AG10803 (cell line): ENCODE results near the gene REM2.

Experiments used
- DNase-seq: peaks from one replicate; pipeline ENCODE4 v3.0.0; 2010; ENCODE audit warnings: low read depth
- H3K4me3 ChIP-seq: 2 replicates; pipeline ENCODE4 v1.5.1; 2011; ENCODE audit warnings: mild to moderate bottlenecking, low read length, control low read depth
- CTCF ChIP-seq: conservative IDR thresholded peaks from 2 replicates; pipeline ENCODE4 v1.5.1; 2011; ENCODE audit warnings: mild to moderate bottlenecking, low read length, control low read depth, inconsistent platforms

Gene REM2

GRCh38 chr14:22928237-22929103 is 45.4 kb downstream of the REM2 start:
- DNase-seq = no peak
- TF ChIP-seq CTCF = no peak
- peak overlapping the region; percentile 99 for H3K4me3 ChIP-seq

- no peak for TF ChIP-seq CTCF
- peak; percentile 100 for DNase-seq
- H3K4me3 ChIP-seq = peak within 1 kb of the TSS; percentile 99
Measured at GRCh38 chr14:22929104-22929960, 46.3 kb downstream of the REM2 start, which contains the start of gene PRMT5. Gene PRMT5, minus strand, starts transcription at chr14:22929376. Its CDS starts 15 bp downstream, at chr14:22929361.

- DNase-seq = no peak
- no peak for TF ChIP-seq CTCF
- peak overlapping the region; percentile 61 for H3K4me3 ChIP-seq
Measured at GRCh38 chr14:22929961-22930364, 46.9 kb downstream of the REM2 start.

- H3K4me3 ChIP-seq = no peak overlapping the region
- TF ChIP-seq CTCF = no peak
Measured at GRCh38 chr14:22932146-22932545, 49.1 kb downstream of the REM2 start.

GRCh38 chr14:22935156-22935555 is 52.1 kb downstream of the REM2 start:
- DNase-seq = no peak
- H3K4me3 ChIP-seq = no peak overlapping the region
- no peak for TF ChIP-seq CTCF

More at GRCh38 chr14:22932146-22932545, 49.1 kb downstream of the REM2 start:
- no peak for DNase-seq
